WTC11 (cell line): ENCODE measurements around the gene CCDC152. TPM values are rescaled to one million over a fixed set of nuclear protein-coding genes. Genes with fewer than 3 reads are reported as not detected.

ENCODE experiments used
- ATAC-seq: fragments of 200-7000 bp; cut with Tn5 transposase; 2 replicates; pipeline ENCODE4 v1.10.0; 2021; ENCODE audit warnings: mild to moderate bottlenecking, moderate library complexity
- CTCF ChIA-PET: fragments of 300-600 bp; sonication (Branson Sonifier 250); formaldehyde crosslinking; loops from one replicate; lab custom pipeline; 2021; ENCODE audit warnings: antibody characterized with exemption; lab: Charles Lee
- POLR2A ChIA-PET: fragments of 350-600 bp; sonication (Branson Sonifier 250); formaldehyde crosslinking; loops from one replicate; lab custom pipeline; 2021; ENCODE audit warnings: antibody characterized with exemption; lab: Charles Lee
- DNase-seq: peaks from one replicate; pipeline ENCODE4 v3.0.0; 2021; ENCODE audit warnings: low spot score
- H3K27ac Mint-ChIP-seq: 2 replicates; pipeline ENCODE4 v1.8.0; 2021; ENCODE audit warnings: mixed read lengths
- H3K27me3 Mint-ChIP-seq: 2 replicates; pipeline ENCODE4 v1.8.0; 2021; ENCODE audit warnings: low read depth, mild to moderate bottlenecking, moderate library complexity, mixed read lengths
- H3K36me3 Mint-ChIP-seq: 2 replicates; pipeline ENCODE4 v1.8.0; 2021; ENCODE audit warnings: mixed read lengths
- H3K4me1 Mint-ChIP-seq: 2 replicates; pipeline ENCODE4 v1.8.0; 2022; ENCODE audit warnings: mixed read lengths
- H3K4me3 Mint-ChIP-seq: 2 replicates; pipeline ENCODE4 v1.8.0; 2021; ENCODE audit warnings: mild to moderate bottlenecking, moderate library complexity, mixed read lengths
- H3K9me3 Mint-ChIP-seq: 2 replicates; pipeline ENCODE4 v1.8.0; 2021; ENCODE audit warnings: mixed read lengths
- AR ChIP-seq: fragments of 250-450 bp; sonication (Bioruptor Pico); IDR thresholded peaks from 2 replicates; pipeline ENCODE4 v1.9.0; 2021; ENCODE audit warnings: mild to moderate bottlenecking
- CBFB ChIP-seq: sonication (generic); formaldehyde crosslinking; IDR thresholded peaks from 2 replicates; pipeline ENCODE4 v1.8.1; 2022; ENCODE audit warnings: mild to moderate bottlenecking, low read depth, missing genetic modification reagents
- E2F1 ChIP-seq: sonication (generic); formaldehyde crosslinking; IDR thresholded peaks from 2 replicates; pipeline ENCODE4 v1.8.0; 2022; ENCODE audit warnings: mild to moderate bottlenecking, missing genetic modification reagents
- FOXJ3 ChIP-seq: sonication (generic); formaldehyde crosslinking; IDR thresholded peaks from 2 replicates; pipeline ENCODE4 v1.9.0; 2021; ENCODE audit warnings: missing genetic modification reagents, mild to moderate bottlenecking, borderline replicate concordance
- FOXP4 ChIP-seq: sonication (generic); formaldehyde crosslinking; IDR thresholded peaks from 2 replicates; pipeline ENCODE4 v1.8.0; 2022; ENCODE audit warnings: mild to moderate bottlenecking, missing genetic modification reagents
- JAZF1 ChIP-seq: fragments of 250-450 bp; sonication (Bioruptor Pico); IDR thresholded peaks from 2 replicates; pipeline ENCODE4 v1.9.0; 2021; ENCODE audit warnings: moderate library complexity, mild to moderate bottlenecking, inconsistent platforms
- NR2C2 ChIP-seq: sonication (generic); formaldehyde crosslinking; IDR thresholded peaks from 2 replicates; pipeline ENCODE4 v1.8.0; 2022; ENCODE audit warnings: mild to moderate bottlenecking, missing genetic modification reagents
- RORB ChIP-seq: fragments of 250-450 bp; sonication (Bioruptor Pico); IDR thresholded peaks from 2 replicates; pipeline ENCODE4 v1.9.0; 2021; ENCODE audit warnings: mild to moderate bottlenecking
- TEAD1 ChIP-seq: sonication (generic); formaldehyde crosslinking; IDR thresholded peaks from 2 replicates; pipeline ENCODE4 v1.8.0; 2022; ENCODE audit warnings: mild to moderate bottlenecking, missing genetic modification reagents
- ZNF121 ChIP-seq: sonication (generic); formaldehyde crosslinking; IDR thresholded peaks from 2 replicates; pipeline ENCODE4 v1.8.0; 2023; ENCODE audit warnings: missing genetic modification reagents
- ZNF138 ChIP-seq: sonication (generic); formaldehyde crosslinking; conservative IDR thresholded peaks from 2 replicates; pipeline ENCODE4 v1.8.1; 2022; ENCODE audit warnings: mild to moderate bottlenecking, moderate library complexity, missing genetic modification reagents
- ZNF219 ChIP-seq: sonication (generic); formaldehyde crosslinking; IDR thresholded peaks from 2 replicates; pipeline ENCODE4 v1.8.0; 2023; ENCODE audit warnings: missing genetic modification reagents, mild to moderate bottlenecking, borderline replicate concordance
- ZNF263 ChIP-seq: sonication (generic); formaldehyde crosslinking; IDR thresholded peaks from 2 replicates; pipeline ENCODE4 v1.8.1; 2022; ENCODE audit warnings: low read depth, mild to moderate bottlenecking, moderate library complexity, missing genetic modification reagents
- ZNF416 ChIP-seq: fragments of 250-450 bp; sonication (Bioruptor Pico); IDR thresholded peaks from 2 replicates; pipeline ENCODE4 v1.9.0; 2021; ENCODE audit warnings: mild to moderate bottlenecking, inconsistent platforms
- ZNF532 ChIP-seq: fragments of 250-450 bp; sonication (Bioruptor Pico); IDR thresholded peaks from 2 replicates; pipeline ENCODE4 v1.9.0; 2021; ENCODE audit warnings: mild to moderate bottlenecking, borderline replicate concordance
- ZNF671 ChIP-seq: fragments of 250-450 bp; sonication (Bioruptor Pico); IDR thresholded peaks from 2 replicates; pipeline ENCODE4 v1.8.0; 2021; ENCODE audit warnings: mild to moderate bottlenecking
- total RNA-seq: library from RNA; stranded (reverse); gene quantifications from 3 replicates; pipeline ENCODE4 v1.2.3, GENCODE V29; 2021
- TF ChIP-seq, protein P1 (sequence below): sonication (generic); formaldehyde crosslinking; IDR thresholded peaks from 2 replicates; pipeline ENCODE4 v1.8.1; 2023; ENCODE audit warnings: mild to moderate bottlenecking, missing genetic modification reagents, moderate library complexity
- TF ChIP-seq, protein P2 (sequence below): sonication (generic); formaldehyde crosslinking; IDR thresholded peaks from 2 replicates; pipeline ENCODE4 v1.8.1; 2022; ENCODE audit warnings: mild to moderate bottlenecking, moderate library complexity, missing genetic modification reagents
- TF ChIP-seq, protein P3 (sequence below): sonication (generic); formaldehyde crosslinking; IDR thresholded peaks from 2 replicates; pipeline ENCODE4 v1.8.0; 2022; ENCODE audit warnings: mild to moderate bottlenecking, missing genetic modification reagents

CCDC152 gene
- total RNA-seq, 1 experiment from 2014 or later = 15.1 TPM

GRCh38 chr5:42770003-42770402, 13.4 kb downstream of the CCDC152 start (continued):
- no peak for TF ChIP-seq TEAD1
- TF ChIP-seq, protein P1, sequence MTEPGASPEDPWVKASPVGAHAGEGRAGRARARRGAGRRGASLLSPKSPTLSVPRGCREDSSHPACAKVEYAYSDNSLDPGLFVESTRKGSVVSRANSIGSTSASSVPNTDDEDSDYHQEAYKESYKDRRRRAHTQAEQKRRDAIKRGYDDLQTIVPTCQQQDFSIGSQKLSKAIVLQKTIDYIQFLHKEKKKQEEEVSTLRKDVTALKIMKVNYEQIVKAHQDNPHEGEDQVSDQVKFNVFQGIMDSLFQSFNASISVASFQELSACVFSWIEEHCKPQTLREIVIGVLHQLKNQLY = no peak
- no peak for TF ChIP-seq NR2C2
- TF ChIP-seq AR (CRISPR knock-in tag) = no peak
- no peak for TF ChIP-seq RORB (CRISPR knock-in tag)

DNA sequence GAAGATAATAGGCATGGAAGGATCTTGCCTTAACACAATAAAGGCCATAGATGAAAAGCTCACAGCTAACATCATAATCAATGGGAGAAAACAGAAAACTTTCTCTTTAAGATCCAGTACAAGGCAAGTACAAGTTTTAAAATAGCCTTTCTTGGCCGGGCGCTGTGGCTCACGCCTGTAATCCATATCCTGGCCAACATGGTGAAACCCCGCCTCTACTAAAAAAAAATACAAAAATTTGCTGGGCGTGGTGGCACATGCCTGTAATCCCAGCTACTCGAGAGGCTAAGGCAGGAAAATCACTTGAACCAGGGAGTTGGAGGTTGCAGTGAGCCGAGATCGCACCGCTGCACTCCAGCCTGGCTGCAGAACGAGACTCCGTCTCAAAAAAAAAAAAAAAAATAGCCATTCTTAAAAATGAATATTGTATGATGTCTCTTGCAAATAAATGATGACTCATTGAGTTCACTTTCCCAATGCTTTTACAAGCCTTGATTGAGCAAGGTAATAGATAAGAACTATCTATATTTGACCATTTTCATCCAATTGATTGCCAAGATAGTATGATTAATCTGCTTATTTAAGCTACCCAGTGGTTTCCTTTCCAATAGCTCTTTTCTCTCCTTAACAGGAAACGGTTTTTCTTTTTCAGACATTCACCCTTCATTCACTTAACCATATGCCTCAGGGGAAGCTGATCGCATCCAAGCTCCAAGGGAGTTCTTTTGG, 15.8 kb downstream of the CCDC152 start:
- ChIA-PET CTCF (interaction anchor here (0.7 to 2.1 kb wide), 3 partner anchors 27 to 189 kb away, joined by 3 to 7 read pairs (median 4); no protein-coding TSS in a partner anchor), POLR2A (no interaction called here)
- TF ChIP-seq ZNF671 (CRISPR knock-in tag) (no peak), ZNF416 (CRISPR knock-in tag) (no peak), FOXP4 (CRISPR knock-in tag) (no peak), CBFB (CRISPR knock-in tag) (no peak), E2F1 (no peak), ZNF263 (CRISPR knock-in tag) (no peak), JAZF1 (CRISPR knock-in tag) (no peak), NR2C2 (no peak), AR (CRISPR knock-in tag) (no peak), ZNF219 (CRISPR knock-in tag) (no peak), FOXJ3 (CRISPR knock-in tag) (no peak), ZNF532 (no peak), ZNF121 (CRISPR knock-in tag) (no peak), ZNF138 (CRISPR knock-in tag) (no peak)
- TF ChIP-seq, protein P2, sequence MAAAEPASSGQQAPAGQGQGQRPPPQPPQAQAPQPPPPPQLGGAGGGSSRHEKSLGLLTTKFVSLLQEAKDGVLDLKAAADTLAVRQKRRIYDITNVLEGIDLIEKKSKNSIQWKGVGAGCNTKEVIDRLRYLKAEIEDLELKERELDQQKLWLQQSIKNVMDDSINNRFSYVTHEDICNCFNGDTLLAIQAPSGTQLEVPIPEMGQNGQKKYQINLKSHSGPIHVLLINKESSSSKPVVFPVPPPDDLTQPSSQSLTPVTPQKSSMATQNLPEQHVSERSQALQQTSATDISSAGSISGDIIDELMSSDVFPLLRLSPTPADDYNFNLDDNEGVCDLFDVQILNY (CRISPR knock-in tag) = no peak
- TF ChIP-seq, protein P3, sequence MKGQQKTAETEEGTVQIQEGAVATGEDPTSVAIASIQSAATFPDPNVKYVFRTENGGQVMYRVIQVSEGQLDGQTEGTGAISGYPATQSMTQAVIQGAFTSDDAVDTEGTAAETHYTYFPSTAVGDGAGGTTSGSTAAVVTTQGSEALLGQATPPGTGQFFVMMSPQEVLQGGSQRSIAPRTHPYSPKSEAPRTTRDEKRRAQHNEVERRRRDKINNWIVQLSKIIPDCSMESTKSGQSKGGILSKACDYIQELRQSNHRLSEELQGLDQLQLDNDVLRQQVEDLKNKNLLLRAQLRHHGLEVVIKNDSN (CRISPR knock-in tag) = no peak
- Mint-ChIP-seq H3K4me1 (no peaks in the 10 kb centered on the region), H3K27me3 (no peaks in the 10 kb centered on the region), H3K9me3 (no peaks in the 10 kb centered on the region), H3K27ac (no peak overlapping the region; the same call in 1 of the 2 replicates), H3K4me3 (no peak overlapping the region), H3K36me3 (peaks cover 7% of the 10 kb centered on the region; the same call in 1 of the 2 replicates)
- DNase-seq = no peak
- ATAC-seq = no peak
